ENCODE measurements around the gene ABHD13.
A peak's percentile ranks its signal among the peaks of the same experiment; 100 is the strongest.
"Not testable (repeated sequence)": the region's sequence is repeated elsewhere in the genome, so short reads cannot be mapped to it uniquely, and the experiment has no call there.

ABHD13 gene

DNA sequence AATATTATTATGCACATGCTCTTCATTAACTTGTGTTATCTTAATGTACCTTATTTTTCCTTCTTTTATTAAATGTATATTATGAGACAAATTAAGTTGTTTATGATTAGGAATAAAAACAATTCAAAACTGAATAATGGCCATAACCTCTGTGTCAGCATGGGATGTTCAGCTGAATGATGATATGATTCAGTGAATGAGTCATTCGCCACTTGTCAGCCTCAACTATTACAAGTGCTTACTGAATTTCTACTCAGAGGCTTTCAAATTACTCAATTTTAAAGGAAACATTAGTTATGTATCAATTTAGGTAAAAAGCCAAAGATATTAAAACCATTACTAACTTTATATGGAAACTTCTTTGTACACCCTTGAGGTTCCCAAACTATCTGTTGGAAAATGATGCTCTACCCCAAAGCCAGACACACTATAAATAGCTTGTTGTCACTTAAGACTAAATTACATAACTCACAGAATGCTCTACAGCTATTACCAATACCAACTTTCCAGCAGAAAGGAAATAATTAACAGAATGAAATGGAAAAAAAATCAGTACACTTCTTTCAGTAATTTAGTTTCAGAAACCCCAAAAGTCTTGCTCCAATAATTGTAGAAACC lies 17.3 kb upstream of the ABHD13 start:
- Histone ChIP-seq H3K4me1 (ENCODE audit: control insufficient read depth, insufficient read depth, low read length) (no peaks in the 10 kb centered on the region), H3K27me3 (ENCODE audit: control insufficient read depth, insufficient read depth, low read length) (no peaks in the 10 kb centered on the region), H3K27ac (ENCODE audit: low read depth, low read length) (no peak overlapping the region), H3K9ac (ENCODE audit: low read length) (no peak overlapping the region), H3K4me3 (ENCODE audit: low read length) (no peak overlapping the region), H3K36me3 (ENCODE audit: control insufficient read depth, insufficient read depth, low read length) (no peaks in the 10 kb centered on the region)

DNA sequence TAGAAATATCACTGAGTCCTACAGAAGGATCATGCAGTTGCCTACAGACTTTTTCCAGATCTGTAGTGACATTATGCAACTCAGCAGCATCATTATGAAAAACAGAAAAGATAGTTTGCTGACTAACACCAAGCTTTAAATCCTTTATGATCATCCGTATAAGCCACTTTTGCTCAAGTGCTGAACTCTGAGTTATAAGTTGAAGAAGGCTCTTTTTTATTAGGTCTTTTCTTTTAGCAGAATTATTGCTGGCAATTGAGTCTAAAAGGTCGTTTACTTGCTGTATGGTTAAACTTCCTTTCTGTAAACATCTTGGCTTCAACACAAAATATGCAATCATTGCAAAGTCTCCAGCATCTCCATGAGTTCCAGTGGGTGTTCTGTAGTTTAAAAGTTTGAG lies 7.6 kb upstream of the ABHD13 start:
- Histone ChIP-seq H3K27me3 (ENCODE audit: control insufficient read depth, insufficient read depth, low read length) (no peaks in the 10 kb centered on the region), H3K4me3 (ENCODE audit: low read length) (no peak overlapping the region), H3K27ac (ENCODE audit: low read depth, low read length) (no peak overlapping the region), H3K36me3 (ENCODE audit: control insufficient read depth, insufficient read depth, low read length) (peaks cover 3% of the 10 kb centered on the region), H3K9ac (ENCODE audit: low read length) (no peak overlapping the region), H3K4me1 (ENCODE audit: control insufficient read depth, insufficient read depth, low read length) (peaks cover 4% of the 10 kb centered on the region)

DNA sequence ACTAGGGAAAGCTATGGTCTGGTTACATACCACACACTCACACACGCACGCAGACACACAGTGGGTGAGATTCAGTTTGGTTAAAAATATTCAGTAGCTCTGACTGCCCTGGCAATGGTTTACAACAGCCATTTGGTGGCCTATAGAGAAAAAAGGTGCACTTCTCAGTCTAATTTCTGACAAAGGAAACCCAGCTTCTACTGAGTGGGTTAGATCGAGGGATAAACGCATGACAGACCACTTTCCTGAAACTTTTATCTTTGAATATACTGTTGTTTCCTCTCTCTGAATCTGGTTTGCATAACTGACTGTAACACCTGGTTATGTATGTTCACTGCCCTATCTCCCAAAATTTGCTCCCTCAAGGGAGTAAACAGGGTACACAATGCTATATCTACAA lies 5.3 kb upstream of the ABHD13 start:
- H3K36me3 ChIP-seq (ENCODE audit: control insufficient read depth, insufficient read depth, low read length) = peaks cover 3% of the 10 kb centered on the region
- no peak overlapping the region for H3K27ac ChIP-seq (ENCODE audit: low read depth, low read length)
- H3K4me1 ChIP-seq (ENCODE audit: control insufficient read depth, insufficient read depth, low read length) = peaks cover 9% of the 10 kb centered on the region
- no peak overlapping the region for H3K4me3 ChIP-seq (ENCODE audit: low read length)
- H3K27me3 ChIP-seq (ENCODE audit: control insufficient read depth, insufficient read depth, low read length) = no peaks in the 10 kb centered on the region
- no peak overlapping the region for H3K9ac ChIP-seq (ENCODE audit: low read length)

GRCh38 chr13:108213946-108214345 lies 4.2 kb upstream of the ABHD13 start:
- Histone ChIP-seq H3K36me3 (ENCODE audit: control insufficient read depth, insufficient read depth, low read length) (peaks cover 3% of the 10 kb centered on the region), H3K27me3 (ENCODE audit: control insufficient read depth, insufficient read depth, low read length) (no peaks in the 10 kb centered on the region), H3K4me3 (ENCODE audit: low read length) (no peak overlapping the region), H3K9ac (ENCODE audit: low read length) (no peak overlapping the region), H3K4me1 (ENCODE audit: control insufficient read depth, insufficient read depth, low read length) (peaks cover 9% of the 10 kb centered on the region), H3K27ac (ENCODE audit: low read depth, low read length) (no peak overlapping the region)

- peaks cover 15% of the 10 kb centered on the region for H3K4me1 ChIP-seq (ENCODE audit: control insufficient read depth, insufficient read depth, low read length)
- peaks cover 2% of the 10 kb centered on the region for H3K36me3 ChIP-seq (ENCODE audit: control insufficient read depth, insufficient read depth, low read length)
- no peaks in the 10 kb centered on the region for H3K27me3 ChIP-seq (ENCODE audit: control insufficient read depth, insufficient read depth, low read length)
- H3K9ac ChIP-seq (ENCODE audit: low read length) = no peak overlapping the region
- H3K27ac ChIP-seq (ENCODE audit: low read depth, low read length) = no peak overlapping the region
- peak overlapping the region; percentile 60 for H3K4me3 ChIP-seq (ENCODE audit: low read length)
Observed at GRCh38 chr13:108214441-108215271, 3.5 kb upstream of the ABHD13 start.

GRCh38 chr13:108215436-108215835 lies 2.8 kb upstream of the ABHD13 start, which contains the start of gene LIG4:
Gene LIG4, minus strand, starts transcription at chr13:108215536. Its CDS starts 4,268 bp downstream, at chr13:108211268.
- H3K9ac ChIP-seq (ENCODE audit: low read length) = no peak within 1 kb of the TSS

DNA sequence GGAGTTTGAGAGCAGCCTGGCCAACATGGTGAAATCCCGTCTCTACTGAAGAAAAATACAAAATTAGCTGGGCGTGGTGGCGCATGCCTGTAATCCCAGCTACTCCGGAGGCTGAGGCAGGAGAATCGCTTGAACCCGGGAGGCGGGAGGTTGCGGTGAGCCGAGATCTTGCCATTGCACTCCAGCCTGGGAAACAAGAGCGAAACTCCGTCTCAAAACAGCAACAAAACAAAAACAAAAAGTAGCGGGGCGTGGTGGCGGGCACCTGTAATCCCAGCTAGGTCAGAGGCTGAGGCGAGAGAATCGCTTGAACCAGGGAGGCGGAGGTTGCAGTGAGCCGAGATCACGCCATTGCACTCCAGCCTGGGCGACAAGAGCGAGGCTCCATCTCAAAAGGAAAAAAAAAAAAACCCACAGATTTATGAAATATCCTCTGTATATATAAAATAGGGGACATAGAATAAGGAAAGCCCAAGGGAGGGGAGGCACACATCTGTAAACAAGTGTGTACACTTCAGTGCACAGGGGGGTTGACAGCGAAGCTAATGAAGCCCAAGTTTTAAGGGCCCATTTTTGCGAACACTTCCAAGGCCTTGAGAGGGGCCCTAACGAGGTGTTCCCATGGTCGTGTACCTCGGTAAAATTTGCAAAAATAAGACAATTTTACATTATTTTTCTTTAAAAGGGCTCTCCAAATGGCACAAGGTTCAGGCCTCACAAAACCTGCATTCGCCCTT lies 717 bp upstream of the ABHD13 start:
- H3K27me3 ChIP-seq (ENCODE audit: control insufficient read depth, insufficient read depth, low read length); H3K36me3 ChIP-seq (ENCODE audit: control insufficient read depth, insufficient read depth, low read length): not testable (repeated sequence)
- H3K4me3 ChIP-seq (ENCODE audit: low read length) = peak overlapping the region; percentile 82
- H3K27ac ChIP-seq (ENCODE audit: low read depth, low read length) = peak overlapping the region; percentile 88
- peak overlapping the region; percentile 76 for H3K9ac ChIP-seq (ENCODE audit: low read length)
- peaks cover 16% of the 10 kb centered on the region for H3K4me1 ChIP-seq (ENCODE audit: control insufficient read depth, insufficient read depth, low read length)

More at GRCh38 chr13:108215436-108215835, 2.8 kb upstream of the ABHD13 start, which contains the start of gene LIG4:
- no peaks in the 10 kb centered on the region for H3K27me3 ChIP-seq (ENCODE audit: control insufficient read depth, insufficient read depth, low read length)
- no peaks in the 10 kb centered on the region for H3K36me3 ChIP-seq (ENCODE audit: control insufficient read depth, insufficient read depth, low read length)
- H3K27ac ChIP-seq (ENCODE audit: low read depth, low read length) = peak within 1 kb of the TSS; percentile 19
- peak within 1 kb of the TSS; percentile 60 for H3K4me3 ChIP-seq (ENCODE audit: low read length)
- H3K4me1 ChIP-seq (ENCODE audit: control insufficient read depth, insufficient read depth, low read length) = peaks cover 16% of the 10 kb centered on the region

DNA sequence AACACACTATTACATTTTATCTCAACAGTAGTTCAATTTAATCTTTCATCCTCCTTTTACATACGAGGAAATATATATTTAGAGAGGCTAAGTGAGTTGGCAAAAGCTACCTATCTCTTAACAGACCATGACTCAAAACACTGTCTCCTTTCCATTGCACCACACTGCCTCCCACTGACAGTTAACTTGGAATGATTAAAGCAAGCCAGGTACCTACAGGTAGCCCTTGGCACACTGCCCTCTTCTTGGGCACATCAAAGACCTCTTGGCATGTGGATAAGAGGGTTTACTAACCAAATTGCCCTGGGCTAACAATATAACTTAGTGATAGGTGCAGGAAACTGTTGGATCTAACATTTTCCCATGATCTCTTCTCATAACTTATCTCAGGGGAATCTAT lies 1.8 kb downstream of the ABHD13 start:
- Histone ChIP-seq H3K4me3 (ENCODE audit: low read length) (no peak overlapping the region), H3K27me3 (ENCODE audit: control insufficient read depth, insufficient read depth, low read length) (no peaks in the 10 kb centered on the region), H3K27ac (ENCODE audit: low read depth, low read length) (no peak overlapping the region), H3K9ac (ENCODE audit: low read length) (no peak overlapping the region), H3K36me3 (ENCODE audit: control insufficient read depth, insufficient read depth, low read length) (no peaks in the 10 kb centered on the region), H3K4me1 (ENCODE audit: control insufficient read depth, insufficient read depth, low read length) (peaks cover 20% of the 10 kb centered on the region)

- H3K4me3 ChIP-seq (ENCODE audit: low read length) = no peak overlapping the region
- H3K36me3 ChIP-seq (ENCODE audit: control insufficient read depth, insufficient read depth, low read length) = no peaks in the 10 kb centered on the region
- no peak overlapping the region for H3K9ac ChIP-seq (ENCODE audit: low read length)
- peaks cover 15% of the 10 kb centered on the region for H3K4me1 ChIP-seq (ENCODE audit: control insufficient read depth, insufficient read depth, low read length)
- no peak overlapping the region for H3K27ac ChIP-seq (ENCODE audit: low read depth, low read length)
- no peaks in the 10 kb centered on the region for H3K27me3 ChIP-seq (ENCODE audit: control insufficient read depth, insufficient read depth, low read length)
Observed at GRCh38 chr13:108223687-108224503, 5.7 kb downstream of the ABHD13 start.

GRCh38 chr13:108225440-108225839 lies 7.2 kb downstream of the ABHD13 start:
- Histone ChIP-seq H3K27ac (ENCODE audit: low read depth, low read length) (no peak overlapping the region), H3K4me1 (ENCODE audit: control insufficient read depth, insufficient read depth, low read length) (peaks cover 7% of the 10 kb centered on the region), H3K27me3 (ENCODE audit: control insufficient read depth, insufficient read depth, low read length) (no peaks in the 10 kb centered on the region), H3K4me3 (ENCODE audit: low read length) (no peak overlapping the region), H3K36me3 (ENCODE audit: control insufficient read depth, insufficient read depth, low read length) (no peaks in the 10 kb centered on the region), H3K9ac (ENCODE audit: low read length) (no peak overlapping the region)

DNA sequence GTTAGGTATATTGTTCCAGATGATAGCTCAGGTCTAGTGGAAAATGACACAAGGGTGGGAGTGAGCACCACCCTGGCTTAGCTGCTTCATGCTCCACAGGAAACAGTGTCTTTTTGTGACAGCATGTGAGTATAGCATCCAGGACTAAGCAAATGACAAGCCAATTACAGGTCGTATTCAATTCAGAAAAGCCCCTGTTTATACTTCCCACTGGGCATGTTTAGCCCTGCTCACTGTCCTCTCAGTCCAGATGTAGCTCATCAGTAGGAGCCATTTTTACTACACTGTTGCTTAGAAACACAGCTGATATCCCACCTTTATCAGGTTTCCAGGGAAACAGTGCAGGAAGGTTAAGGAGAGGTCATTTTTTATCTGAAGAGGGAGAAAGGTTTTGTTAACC lies 8.0 kb downstream of the ABHD13 start:
- Histone ChIP-seq H3K9ac (ENCODE audit: low read length) (no peak overlapping the region), H3K4me3 (ENCODE audit: low read length) (no peak overlapping the region), H3K27me3 (ENCODE audit: control insufficient read depth, insufficient read depth, low read length) (no peaks in the 10 kb centered on the region), H3K4me1 (ENCODE audit: control insufficient read depth, insufficient read depth, low read length) (peaks cover 7% of the 10 kb centered on the region), H3K36me3 (ENCODE audit: control insufficient read depth, insufficient read depth, low read length) (no peaks in the 10 kb centered on the region), H3K27ac (ENCODE audit: low read depth, low read length) (no peak overlapping the region)

All from rectal smooth muscle tissue (tissue), 1 donor.